ENCODE measurements around the gene NTM.

The NTM gene

DNA sequence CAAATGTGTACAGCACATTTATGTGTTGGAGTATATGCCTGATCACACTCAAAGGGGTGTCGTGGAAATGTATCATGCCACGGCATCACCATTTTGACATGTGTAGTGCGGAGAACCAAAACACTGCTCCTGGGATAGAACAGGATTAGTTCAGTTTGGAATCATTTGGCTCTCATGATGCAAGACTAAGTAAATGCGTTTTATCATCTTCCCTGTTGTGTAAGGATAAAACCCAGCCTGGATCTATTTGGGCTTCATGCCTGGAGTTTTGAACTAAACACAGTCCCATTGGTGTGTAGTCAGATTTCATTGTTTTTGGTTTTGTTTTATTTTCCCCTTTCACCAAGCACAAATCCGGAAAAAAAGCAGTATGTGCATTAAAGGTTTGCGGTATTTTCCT is 574.3 kb downstream of the NTM start:
- DNase-seq = peak; percentile 75

DNA sequence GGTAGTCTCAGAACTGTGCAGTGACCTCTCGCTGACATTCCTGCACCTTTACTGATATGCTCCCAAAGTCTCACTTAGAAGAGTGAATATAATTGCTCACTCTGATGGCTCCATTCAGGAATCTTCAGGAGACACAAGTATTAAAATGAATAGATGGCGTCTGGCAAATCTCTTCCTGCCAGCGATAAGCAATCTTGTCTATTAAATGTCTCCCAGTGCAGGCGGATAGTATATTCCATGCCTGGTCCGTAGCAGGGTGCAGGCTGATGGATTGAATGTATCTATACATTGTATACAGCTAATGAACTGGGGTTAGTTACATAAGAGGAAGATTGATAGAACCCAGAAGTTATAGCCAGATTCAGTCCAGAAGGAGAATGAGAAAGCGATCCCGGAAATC is 575.3 kb downstream of the NTM start:
- no peak for DNase-seq

DNA sequence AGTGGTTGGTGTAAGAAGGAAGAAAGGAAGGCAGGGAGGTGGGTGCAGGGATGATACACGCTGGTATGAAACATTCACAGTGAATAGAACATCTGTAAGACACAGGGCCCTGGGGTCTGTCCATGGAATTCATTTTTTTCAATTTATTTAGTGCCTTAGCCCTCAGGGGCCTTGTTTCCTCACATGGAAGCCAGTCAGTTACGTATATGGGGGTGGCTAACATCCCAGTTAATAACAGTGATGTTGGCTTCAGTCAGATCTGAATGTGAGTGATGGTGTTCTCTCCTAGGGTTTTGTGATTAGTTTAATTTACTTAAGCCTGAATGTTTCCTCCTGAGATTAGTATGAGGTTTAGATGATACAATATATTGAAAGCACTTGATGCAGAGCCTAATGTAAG is 577.1 kb downstream of the NTM start:
- no peak for DNase-seq

DNA sequence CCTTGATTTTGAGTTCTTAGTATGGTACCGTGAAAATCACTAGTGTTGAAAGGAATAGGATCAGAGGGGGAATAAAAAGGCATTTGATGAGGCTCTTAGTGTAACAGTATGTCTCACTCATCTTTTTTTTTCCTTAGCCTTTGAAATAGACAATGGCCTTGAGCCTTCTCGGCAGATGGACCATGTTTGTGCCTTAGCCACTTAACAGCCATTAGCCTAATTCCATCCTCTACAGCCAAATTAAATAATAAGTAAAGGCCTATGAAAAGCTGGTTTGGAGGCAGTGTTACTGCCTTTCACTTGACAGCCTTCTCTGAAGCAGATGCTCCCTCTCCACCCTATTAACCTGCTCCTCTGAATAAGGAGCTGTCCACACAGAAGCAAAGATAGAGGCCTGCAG is 580.7 kb downstream of the NTM start:
- DNase-seq = no peak

DNA sequence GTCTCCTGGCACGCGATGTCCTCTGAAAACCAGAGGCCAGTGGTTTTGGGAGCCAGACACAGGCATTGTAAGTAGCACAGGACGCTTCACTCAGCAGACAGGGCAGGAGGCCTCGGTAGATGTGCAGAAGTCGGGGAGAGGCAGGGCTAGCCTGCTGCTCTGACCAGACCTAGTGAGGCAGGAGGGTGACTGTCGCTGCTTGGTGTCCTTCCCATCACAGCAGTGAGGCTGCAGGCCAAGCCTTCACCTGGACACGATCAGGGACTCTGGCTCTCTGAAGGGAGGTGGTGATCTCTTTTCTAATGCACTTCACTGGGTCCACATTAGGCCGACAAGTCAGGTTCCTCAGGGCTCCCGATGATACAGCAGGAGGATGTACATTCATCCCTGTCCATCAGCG is 583.7 kb downstream of the NTM start:
- DNase-seq = no peak

DNA sequence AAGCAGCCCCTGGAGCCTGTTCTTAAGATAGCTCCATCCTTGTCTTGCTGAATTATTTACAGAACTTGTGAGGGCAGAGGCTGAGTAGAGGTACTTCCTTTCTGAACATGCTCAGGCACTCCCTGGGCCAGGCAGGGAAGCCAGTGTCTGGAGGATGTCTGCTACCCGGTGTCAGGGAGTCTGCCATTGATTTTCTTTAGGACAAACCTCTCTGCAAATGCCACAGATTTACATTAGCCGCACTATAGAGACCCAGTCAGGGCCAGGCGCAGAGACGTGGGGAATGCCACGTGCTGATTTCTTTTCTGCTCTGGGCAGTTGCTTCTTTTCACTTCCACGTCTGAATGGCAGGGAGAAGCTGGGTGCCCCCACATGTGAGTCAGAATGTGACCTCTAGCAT is 585.5 kb downstream of the NTM start:
- DNase-seq = no peak

DNA sequence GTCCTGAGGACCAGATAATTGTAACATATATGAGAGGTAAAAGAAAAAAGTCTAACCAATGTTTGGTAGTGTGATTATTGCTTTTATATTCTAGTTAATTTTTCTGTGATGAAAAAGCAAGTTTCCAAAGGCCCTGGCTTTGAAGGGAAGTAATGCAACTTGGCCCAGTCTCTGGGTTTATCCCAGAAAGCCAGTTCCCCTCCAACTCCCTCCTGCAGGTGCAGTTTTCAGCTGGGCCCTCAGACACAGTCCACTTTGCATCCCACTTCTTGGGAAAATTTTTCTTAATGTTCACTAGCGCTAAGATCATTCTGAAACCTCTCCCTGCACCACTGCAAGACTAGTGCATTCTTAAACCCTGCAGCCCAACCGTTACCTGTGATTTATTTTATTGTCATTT is 586.8 kb downstream of the NTM start:
- DNase-seq = no peak

DNA sequence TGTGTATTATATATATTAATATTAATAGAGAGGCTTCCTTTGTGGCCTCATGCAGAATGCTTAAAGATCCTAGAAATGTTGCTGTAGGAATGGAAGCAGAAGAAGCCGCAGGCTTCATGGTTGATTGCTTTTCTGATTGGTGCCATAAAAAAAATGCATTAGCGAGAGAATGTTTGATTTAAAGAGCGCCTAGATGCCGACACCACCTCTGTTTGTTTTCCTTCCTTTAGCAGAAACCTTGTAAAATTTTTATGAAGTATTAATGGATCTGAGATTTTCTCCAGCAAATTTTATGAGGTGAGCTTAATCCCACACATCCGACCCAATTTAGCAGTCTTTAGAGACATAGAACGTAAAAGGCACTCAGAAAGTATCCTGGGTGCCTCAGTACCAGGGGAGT is 587.5 kb downstream of the NTM start:
- no peak for DNase-seq

DNA sequence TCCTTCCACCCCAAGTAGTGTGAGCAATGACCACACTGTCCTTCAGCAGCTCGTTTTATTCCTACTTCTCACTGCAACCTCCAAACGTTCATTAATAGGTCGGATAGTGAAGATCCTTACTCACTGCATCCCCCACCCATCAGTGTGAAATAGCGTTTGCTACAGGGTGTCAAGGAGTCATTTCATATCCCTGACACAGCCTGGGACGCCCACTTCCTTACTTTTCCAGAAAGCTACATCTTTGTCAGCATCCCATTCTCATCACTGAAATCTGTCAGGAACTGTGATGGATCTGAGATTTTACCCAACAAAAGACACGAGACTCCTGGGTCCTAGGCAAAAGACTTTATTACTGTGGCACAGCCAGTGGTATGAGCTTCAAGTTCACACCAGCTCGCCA is 592.4 kb downstream of the NTM start:
- no peak for DNase-seq

DNA sequence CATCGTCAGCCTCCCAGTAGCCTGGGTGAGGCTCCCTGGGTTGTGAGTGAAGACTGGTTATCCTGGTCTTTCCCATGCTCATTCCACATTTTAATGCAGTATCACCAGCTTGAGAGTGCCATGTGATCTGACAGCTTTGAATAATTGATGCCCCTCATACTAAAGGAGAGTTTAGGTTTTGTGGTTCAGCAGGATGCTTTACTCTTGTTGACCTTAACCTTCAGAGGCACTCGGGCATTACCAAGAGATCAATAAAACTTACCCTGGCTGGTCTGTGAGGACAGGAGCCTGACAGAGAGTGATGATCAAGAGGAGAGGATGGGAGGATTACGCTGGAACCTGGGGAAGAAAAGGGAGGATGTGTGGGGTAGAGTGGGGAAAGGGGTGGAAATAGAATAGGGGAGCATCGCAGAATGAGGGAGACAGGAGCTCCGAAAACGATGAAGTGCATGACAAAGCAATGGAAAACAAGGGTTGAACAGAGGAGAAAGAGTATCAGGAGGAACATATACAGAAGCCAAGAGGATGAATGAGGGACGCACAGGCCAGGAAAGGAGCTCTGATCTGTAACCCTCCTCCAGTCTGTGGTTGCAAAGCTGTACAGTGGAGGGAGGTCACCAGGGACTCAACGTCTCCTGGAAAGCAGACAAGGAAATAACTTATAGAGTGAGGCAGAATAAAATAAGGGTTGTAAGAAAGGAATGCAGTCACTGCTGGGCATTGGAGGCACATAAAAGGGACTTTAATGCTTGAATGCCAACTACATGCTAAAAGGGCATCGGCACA is 594.5 kb downstream of the NTM start:
- DNase-seq = peak; percentile 19

DNA sequence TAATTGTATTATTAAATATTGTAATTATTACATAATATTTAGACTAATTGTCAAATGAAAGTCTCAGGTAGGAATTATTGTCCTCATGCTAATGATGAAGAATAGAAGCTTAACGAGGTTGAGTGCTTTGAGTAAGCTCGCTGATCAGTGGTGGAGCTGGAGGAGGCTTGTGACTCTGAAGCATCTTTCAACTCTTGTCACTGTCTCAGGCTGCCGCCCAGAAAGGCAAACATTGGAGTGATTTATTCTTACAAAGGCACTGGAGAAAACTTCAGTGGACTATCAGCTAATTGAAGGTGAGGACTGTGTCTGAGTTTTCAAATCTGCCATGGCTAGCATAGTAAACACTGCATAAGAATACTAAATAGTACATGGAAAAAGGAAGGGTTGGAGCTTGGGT is 595.1 kb downstream of the NTM start:
- no peak for DNase-seq

DNA sequence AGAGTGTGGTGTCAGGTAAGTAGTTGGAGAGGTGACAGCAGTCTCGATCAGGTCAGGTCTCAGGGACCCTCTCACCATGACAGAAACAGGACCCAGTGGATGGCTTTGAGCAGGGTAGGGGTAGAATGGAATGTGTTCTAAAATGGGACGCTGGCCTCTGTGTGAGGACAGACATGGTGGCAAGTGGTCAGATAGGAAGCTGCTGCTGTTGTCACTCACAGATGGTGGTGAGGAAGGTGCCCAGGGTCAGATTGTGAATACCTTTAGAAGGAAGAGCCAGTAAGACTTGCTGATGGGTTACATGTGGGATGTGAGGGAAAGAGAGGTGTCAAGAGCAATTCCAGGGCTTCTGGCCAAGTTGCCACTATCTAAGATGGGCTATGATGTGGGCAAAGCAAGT is 596.3 kb downstream of the NTM start:
- DNase-seq = no peak

DNA sequence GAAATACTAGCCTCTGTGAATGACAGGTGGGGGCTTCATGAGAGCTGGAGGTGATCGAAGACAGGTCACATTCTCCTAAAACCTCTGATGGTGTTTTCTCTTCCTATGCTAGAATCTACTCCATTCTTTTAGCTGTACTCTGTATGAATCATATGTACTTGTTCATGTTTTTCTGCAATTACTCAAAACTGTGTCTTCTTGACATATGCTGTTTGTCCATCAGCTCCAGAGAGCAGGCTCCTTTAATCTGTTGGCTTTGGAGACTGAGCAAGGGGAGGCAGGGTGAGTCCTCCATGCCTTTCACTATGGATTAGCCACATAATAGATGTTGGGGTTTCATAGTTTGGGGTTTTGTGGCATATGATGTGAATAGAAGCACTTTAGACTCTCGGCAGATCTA is 598.8 kb downstream of the NTM start:
- DNase-seq = no peak

DNA sequence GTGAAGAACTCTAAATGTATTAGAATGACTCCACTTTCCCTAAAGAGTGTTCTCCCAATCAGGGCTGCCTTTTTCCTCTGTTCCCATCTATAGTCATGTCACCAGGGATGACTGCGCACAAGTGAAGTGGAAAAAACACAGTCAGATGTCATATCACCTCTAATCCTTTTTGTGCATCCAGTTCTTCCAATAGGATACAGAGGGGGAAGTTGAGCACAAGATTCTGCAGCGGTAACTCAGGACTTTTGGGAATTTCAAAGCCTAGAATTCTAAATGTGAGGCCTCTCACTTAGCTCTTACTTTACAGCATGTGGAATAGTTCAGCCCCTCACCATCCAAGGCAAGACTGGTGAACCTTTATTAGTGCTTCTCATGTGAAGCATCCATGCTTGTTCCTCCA is 602.6 kb downstream of the NTM start:
- no peak for DNase-seq

DNA sequence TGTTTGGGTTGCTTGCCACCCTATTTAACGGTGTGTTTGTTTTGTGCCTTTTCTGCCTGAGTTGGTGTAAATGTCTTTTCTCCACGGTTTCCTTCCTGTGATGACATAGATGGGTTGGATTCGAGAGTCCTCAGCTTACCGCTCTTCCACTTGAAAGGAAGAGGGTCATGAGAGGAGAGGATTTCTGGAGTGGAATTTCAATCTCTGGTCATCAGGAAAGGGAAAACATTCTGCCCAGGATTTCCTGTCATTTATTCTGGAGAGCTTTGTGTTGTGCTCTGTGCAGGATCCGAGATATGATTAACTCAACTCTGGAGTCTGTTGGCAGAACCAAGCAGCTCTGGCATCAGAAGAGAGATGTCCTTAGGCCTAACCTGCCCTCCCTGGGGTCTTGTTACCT is 605.2 kb downstream of the NTM start:
- DNase-seq = no peak

DNA sequence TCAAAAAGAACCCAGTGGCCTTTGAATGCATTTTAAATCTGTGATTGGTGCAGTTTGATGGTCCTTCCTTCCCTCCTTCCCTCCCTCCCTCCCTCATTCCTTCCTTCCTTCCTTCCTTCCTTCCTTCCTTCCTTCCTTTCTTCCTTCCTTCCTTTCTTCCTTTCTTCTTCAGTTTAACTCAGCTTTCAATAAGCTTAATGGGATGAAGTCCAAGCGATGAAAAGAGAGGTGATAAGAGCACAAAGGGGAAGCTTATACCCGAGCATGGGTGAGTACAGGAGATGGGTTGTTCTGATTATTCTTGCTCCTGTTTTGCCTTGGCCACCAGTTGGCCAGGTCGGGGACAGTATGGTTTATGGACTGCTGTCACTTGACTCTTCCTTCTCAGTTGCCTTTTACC is 605.6 kb downstream of the NTM start:
- DNase-seq = no peak

DNA sequence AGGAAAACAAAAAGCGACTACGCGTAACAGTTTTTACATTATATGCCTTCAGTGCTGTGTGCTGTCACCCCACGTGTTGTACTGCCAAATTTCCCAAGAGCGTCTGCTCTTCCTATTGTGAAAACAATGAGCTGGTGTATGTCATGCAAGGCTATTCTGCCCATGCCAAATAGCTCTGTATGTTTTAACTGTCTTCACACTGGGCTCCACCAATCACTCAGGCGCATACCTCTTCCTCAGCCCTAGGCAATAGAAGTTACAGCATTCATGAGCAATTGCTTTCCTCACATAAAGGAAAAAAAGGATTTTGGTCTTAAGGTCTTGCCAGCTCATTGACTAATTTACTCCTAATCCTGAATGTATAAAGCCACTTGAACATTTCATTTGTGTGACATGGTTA is 606.8 kb downstream of the NTM start:
- DNase-seq = peak; percentile 48

DNA sequence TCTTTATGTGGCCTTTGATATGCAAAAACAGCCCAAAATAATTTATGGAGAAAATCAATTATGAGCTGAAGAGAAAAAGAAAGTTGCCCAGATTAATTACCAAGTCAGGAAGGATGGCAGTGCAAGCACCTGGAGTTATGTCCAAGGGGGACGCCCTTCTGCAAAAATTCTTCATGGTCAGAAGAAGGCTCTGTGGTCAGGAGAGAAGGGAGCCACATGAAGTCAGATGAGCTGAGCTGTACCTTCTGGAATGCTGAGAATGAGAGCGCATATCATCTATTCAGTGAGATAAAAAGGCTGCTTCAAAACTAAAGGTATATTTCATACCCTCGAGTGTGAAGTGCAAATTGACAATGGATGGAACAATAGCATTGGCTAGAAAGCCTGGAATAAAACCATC is 607.4 kb downstream of the NTM start:
- peak; percentile 71 for DNase-seq

DNA sequence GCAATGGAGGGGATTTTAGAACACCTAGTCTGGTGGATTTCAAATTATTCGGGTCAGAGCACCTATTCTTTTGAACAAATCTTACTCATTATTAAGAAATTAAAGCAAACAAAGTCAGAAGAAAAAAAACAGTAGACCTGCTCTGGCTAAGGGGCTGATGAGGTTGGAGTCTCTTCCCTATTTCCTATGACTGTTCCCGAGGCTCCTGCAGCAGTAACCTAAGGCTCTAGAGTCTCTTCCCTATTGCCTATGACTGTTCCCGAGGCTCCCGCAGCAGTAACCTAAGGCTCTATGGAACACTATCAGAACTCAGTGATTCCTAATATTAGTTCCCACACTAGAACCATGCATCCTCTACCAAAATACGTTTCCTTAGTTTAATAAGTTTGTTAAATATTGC is 607.9 kb downstream of the NTM start:
- no peak for DNase-seq

DNA sequence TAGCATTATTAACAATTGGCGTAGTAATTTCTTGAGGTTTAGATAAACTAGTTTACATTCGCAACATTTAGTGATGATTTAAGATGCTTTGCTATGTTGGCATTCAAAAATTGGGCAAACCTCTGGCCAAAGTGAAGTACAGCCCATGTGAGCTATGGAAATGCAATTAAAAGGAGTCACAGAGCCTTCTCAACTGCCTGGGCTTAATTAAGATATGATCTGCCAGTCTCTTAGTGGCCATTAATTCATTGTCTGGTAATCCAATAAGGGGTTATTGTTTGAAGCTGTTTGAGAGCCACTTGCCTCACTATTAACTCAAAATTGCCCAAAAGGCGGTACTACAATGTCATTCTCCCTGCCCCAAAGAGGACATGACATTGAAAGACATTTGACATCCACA is 608.9 kb downstream of the NTM start:
- DNase-seq = no peak

DNA sequence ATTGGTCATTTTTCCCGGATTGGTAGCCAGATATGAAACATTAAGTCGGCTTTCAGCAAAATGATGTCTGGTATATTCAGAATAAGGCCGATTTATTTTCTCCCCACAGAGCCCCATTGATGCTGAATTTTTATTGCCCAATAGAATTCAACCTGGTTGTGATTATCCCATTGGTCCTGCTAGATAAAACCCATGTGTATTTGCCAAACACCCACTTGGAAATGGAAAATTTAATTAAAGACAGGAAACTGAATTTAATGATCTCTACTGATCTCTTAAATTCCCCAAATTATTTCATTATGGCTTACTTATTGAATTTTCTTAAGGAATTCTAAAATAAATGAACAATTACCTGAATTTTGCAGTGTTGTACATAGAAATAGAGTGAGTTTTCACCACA is 609.8 kb downstream of the NTM start:
- DNase-seq = no peak

DNA sequence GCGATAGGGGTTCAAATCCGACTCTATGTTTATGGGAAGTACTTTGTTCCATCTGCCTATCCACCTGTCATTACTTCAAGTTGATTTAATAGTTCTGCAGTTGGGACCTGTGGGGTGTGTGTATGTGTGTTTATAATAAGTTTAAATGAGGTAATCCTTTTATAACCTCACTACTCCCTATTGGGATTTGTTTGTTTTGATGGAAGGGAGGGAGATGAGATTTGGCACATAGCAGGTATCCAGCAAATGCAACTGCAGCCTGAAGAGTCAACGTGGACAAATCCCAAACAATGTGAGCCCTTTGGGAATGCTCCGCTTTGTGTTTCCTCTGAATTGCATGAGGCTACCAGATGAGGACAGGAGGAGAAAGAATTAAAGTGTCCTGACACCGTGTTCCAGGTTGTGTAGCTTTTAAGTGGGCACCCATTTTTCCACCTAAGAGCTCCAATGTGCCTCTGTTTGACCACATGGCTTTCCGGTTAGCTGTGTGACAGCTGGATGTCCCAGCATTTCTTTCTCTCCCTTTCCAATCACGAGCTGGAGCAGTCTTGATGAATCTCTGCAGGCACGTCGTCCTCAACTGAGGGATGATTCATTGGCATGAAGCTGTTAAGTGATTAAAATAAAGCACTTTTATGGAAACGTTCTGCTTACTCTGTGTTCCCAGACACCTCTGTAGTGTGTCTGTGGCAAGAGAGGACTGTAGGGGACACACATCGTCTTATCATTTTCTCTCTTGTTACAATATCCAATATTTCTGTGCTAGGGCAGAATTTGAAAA is 610.7 kb downstream of the NTM start:
- DNase-seq = peak; percentile 48

DNA sequence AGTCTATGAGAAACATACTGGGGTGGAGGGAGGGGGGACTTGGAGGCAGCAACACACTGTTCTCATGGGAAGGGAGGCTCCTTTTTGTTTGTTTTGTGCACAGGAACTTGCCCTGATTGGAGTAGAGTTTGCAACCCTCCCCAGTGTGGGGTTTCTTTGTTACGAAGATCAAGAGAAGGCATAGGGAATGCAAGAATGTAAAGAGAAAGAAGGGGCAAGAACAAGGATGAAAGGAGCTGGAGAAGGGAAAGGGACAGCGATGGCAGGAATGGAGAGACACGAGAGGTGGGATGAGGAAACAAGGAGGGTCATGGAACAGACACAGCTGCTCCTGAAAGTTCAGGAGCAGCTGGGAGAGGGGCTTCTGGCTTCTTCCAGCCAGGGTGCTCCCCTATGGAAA is 611.7 kb downstream of the NTM start:
- no peak for DNase-seq

DNA sequence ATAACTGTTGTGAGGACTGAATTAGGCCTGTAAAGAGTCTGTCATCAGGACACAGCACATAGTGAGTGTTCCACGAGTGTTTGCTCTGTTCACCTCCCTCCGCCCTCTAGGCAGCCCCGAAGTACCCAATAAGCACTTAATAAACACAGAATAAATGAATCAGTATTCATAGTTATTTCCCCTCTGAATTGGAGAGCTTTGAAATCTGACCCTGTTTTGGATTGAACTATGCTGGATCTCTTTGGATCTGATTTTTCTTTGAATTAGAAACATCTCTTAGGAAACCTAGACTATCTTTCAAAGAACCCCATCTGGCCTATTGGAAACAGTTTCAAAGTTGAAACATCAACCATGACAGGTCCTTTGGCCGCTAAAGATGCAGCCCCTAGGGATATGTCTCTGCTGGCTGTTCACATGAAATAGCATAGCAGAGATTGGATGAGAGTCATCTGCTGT is 615.5 kb downstream of the NTM start:
- no peak for DNase-seq

DNA sequence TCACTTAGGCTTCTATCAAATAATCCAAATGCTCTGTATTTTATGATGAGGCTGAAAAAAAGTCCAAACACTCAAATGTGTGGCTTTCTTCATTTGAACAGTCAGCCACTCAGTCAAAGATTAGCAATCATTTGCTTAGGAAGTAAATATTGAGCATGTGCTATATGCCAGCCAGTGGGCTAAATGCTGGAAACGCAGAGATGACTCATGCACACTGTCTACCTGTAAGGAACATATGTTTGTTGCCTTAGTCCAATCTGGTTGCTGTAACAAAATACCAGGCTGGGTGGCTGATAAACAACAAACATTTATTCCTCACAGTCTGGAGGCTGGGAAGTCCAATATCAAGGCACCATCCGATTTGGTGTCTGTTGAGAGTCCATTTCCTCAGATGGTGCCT is 617.3 kb downstream of the NTM start:
- no peak for DNase-seq

All from fibroblast of skin of right quadriceps (primary cell).